ENCODE data around the gene EIF2D. TPM values are rescaled to one million over a fixed set of nuclear protein-coding genes. Genes with fewer than 3 reads are reported as not detected.

EIF2D gene
- total and polyA plus RNA-seq, 2 of the 13 experiments (the other 11 are each of a cell fraction or from before 2014, with no cell fraction given) = 45.1 to 64.9 TPM

GRCh38 chr1:206635080-206635977 lies 23.1 kb upstream of the EIF2D start, which contains the start of gene DYRK3 (continued):
- TF ChIP-seq ZNF33A (CRISPR knock-in tag; IDR thresholded peaks at IDR 0.05; ENCODE audit: borderline replicate concordance) = no peak
- peak; percentile 78; the same call in 1 of the 2 replicates for TF ChIP-seq ZNF619 (CRISPR knock-in tag; IDR thresholded peaks at IDR 0.05)
- no peak for TF ChIP-seq FOXP1 (IDR thresholded peaks at IDR 0.05)
- no peak for TF ChIP-seq FOXP1 (CRISPR knock-in tag; IDR thresholded peaks at IDR 0.05)
- TF ChIP-seq FLYWCH1 (CRISPR knock-in tag; IDR thresholded peaks at IDR 0.05) = no peak
- peak; percentile 70; the same call in 1 of the 2 replicates for TF ChIP-seq GTF3A (CRISPR knock-in tag; conservative IDR thresholded peaks at IDR 0.05)
- no peak for TF ChIP-seq ZNF10 (CRISPR knock-in tag; IDR thresholded peaks at IDR 0.05; ENCODE audit: borderline replicate concordance, low read depth)
- no peak for TF ChIP-seq RERE (CRISPR knock-in tag; IDR thresholded peaks at IDR 0.05; ENCODE audit: low read depth)
- peak; percentile 74; the same call in 1 of the 2 replicates for TF ChIP-seq KLF15 (CRISPR knock-in tag; IDR thresholded peaks at IDR 0.05; ENCODE audit: borderline replicate concordance)
- TF ChIP-seq U2AF2 (IDR thresholded peaks at IDR 0.05; ENCODE audit: low read depth, low read length) = no peak
- TF ChIP-seq ZNF788 (CRISPR knock-in tag; IDR thresholded peaks at IDR 0.05; ENCODE audit: borderline replicate concordance) = peak; percentile 40; the same call in 1 of the 2 replicates
- TF ChIP-seq GZF1 (CRISPR knock-in tag; IDR thresholded peaks at IDR 0.05) = 0 out of 2 replicates have a peak, but pooled peaks have one; percentile 28
- TF ChIP-seq, protein P1, sequence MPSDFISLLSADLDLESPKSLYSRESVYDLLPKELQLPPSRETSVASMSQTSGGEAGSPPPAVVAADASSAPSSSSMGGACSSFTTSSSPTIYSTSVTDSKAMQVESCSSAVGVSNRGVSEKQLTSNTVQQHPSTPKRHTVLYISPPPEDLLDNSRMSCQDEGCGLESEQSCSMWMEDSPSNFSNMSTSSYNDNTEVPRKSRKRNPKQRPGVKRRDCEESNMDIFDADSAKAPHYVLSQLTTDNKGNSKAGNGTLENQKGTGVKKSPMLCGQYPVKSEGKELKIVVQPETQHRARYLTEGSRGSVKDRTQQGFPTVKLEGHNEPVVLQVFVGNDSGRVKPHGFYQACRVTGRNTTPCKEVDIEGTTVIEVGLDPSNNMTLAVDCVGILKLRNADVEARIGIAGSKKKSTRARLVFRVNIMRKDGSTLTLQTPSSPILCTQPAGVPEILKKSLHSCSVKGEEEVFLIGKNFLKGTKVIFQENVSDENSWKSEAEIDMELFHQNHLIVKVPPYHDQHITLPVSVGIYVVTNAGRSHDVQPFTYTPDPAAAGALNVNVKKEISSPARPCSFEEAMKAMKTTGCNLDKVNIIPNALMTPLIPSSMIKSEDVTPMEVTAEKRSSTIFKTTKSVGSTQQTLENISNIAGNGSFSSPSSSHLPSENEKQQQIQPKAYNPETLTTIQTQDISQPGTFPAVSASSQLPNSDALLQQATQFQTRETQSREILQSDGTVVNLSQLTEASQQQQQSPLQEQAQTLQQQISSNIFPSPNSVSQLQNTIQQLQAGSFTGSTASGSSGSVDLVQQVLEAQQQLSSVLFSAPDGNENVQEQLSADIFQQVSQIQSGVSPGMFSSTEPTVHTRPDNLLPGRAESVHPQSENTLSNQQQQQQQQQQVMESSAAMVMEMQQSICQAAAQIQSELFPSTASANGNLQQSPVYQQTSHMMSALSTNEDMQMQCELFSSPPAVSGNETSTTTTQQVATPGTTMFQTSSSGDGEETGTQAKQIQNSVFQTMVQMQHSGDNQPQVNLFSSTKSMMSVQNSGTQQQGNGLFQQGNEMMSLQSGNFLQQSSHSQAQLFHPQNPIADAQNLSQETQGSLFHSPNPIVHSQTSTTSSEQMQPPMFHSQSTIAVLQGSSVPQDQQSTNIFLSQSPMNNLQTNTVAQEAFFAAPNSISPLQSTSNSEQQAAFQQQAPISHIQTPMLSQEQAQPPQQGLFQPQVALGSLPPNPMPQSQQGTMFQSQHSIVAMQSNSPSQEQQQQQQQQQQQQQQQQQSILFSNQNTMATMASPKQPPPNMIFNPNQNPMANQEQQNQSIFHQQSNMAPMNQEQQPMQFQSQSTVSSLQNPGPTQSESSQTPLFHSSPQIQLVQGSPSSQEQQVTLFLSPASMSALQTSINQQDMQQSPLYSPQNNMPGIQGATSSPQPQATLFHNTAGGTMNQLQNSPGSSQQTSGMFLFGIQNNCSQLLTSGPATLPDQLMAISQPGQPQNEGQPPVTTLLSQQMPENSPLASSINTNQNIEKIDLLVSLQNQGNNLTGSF (CRISPR knock-in tag; IDR thresholded peaks at IDR 0.05) = no peak
- peak; percentile 73 for TF ChIP-seq UBTF (CRISPR knock-in tag; IDR thresholded peaks at IDR 0.05)
